GM12865 (cell line): Measurements from ENCODE around the gene CHST15.
"Not testable (repeated sequence)": the region's sequence is repeated elsewhere in the genome, so short reads cannot be mapped to it uniquely, and the experiment has no call there.

Experiments used
- DNase-seq: peaks from one replicate; pipeline ENCODE4 v3.0.0; 2010; ENCODE audit warnings: low read depth
- H3K4me3 ChIP-seq: 2 replicates; pipeline ENCODE4 v1.5.1; 2011; ENCODE audit warnings: mild to moderate bottlenecking, low read depth, low read length, control low read depth
- TF ChIP-seq, protein P1 (sequence below): IDR thresholded peaks from 2 replicates; pipeline ENCODE4 v1.5.1; 2011; ENCODE audit warnings: low read length, control low read depth, low read depth, inconsistent platforms; ENCODE audit not compliant: insufficient read depth; ENCODE audit errors: missing control alignments

Gene CHST15

GRCh38 chr10:124100124-124100523, 6.7 kb upstream of the CHST15 start:
- TF ChIP-seq, protein P1, sequence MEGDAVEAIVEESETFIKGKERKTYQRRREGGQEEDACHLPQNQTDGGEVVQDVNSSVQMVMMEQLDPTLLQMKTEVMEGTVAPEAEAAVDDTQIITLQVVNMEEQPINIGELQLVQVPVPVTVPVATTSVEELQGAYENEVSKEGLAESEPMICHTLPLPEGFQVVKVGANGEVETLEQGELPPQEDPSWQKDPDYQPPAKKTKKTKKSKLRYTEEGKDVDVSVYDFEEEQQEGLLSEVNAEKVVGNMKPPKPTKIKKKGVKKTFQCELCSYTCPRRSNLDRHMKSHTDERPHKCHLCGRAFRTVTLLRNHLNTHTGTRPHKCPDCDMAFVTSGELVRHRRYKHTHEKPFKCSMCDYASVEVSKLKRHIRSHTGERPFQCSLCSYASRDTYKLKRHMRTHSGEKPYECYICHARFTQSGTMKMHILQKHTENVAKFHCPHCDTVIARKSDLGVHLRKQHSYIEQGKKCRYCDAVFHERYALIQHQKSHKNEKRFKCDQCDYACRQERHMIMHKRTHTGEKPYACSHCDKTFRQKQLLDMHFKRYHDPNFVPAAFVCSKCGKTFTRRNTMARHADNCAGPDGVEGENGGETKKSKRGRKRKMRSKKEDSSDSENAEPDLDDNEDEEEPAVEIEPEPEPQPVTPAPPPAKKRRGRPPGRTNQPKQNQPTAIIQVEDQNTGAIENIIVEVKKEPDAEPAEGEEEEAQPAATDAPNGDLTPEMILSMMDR: no peak
- H3K4me3 ChIP-seq: no peak overlapping the region
- no peak for DNase-seq

- TF ChIP-seq, protein P1: no peak
- no peak overlapping the region for H3K4me3 ChIP-seq
- DNase-seq: no peak
Measured at GRCh38 chr10:124099604-124100003, 6.2 kb upstream of the CHST15 start.

DNA sequence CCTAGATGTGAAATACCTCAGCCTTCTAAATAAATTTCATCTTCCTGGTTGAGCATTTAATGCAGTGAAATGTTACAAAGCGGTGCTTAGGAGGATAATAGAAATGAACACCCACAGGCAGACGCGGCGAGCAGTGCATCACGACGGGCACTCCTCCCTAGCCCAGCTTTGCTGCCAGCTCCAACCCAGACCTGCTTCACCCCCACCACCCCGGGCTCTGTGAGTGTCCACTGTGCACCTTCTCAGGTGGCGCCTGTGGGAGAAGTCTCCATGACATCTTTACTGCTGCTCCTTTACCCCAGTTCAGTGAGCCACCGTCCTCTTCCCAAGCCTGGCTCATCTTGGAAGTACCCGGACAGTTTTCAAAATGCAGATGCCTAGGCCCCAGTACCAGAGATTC, 5.2 kb upstream of the CHST15 start:
- TF ChIP-seq, protein P1: no peak
- no peak for DNase-seq
- no peak overlapping the region for H3K4me3 ChIP-seq

DNA sequence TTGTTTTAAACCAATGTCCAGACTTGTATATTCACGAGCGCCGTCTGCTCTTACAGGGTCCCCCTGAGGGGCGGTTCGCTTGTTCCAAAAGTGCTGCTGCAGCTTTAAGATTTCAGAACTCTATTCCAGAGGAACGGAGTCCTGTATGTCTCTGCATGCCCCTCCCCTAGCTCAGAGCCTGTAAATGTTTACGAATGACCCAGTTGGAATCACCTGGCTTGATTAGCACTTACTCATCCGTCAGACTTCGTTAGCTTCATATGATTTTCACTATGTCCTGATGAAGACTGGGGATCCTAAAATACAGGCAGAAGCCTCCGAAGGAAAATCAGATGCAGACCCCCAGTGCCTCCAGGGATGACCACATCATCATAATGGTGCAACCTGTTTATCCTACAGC, 4.5 kb upstream of the CHST15 start:
- TF ChIP-seq, protein P1: no peak
- no peak overlapping the region for H3K4me3 ChIP-seq

GRCh38 chr10:124096494-124096893, 3.1 kb upstream of the CHST15 start:
- no peak for DNase-seq
- H3K4me3 ChIP-seq: no peak overlapping the region
- TF ChIP-seq, protein P1: no peak

More for the DNA sequence above, 4.5 kb upstream of the CHST15 start:
- DNase-seq: no peak

DNA sequence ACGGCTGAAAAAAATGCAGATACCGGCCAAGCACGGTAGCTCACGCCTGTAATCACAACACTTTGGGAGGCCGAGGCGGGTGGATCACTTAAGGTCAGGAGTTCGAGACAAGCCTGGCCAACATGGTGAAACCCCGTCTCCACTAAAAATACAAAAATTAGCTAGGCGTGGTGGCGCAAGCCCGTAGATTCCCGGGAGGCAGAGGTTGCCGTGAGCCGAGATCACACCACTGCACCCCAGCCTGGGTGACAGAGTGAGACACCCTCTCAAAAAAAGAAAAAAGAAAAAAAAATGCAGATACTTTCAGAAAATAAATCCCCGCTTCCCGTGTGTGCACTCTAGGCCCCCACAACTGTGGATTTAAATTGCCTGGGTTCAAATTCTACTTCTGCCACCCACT, 2.4 kb upstream of the CHST15 start:
- not testable (repeated sequence) for DNase-seq, H3K4me3 ChIP-seq

- TF ChIP-seq, protein P1: no peak
- DNase-seq: no peak
- no peak overlapping the region for H3K4me3 ChIP-seq
Measured at GRCh38 chr10:124095096-124095495, 1.7 kb upstream of the CHST15 start.
